Activated CD4-positive, alpha-beta T cell treated with anti-CD3 and anti-CD28 coated beads, Interleukin-2, amount 50 U/mL, for 24 hours (primary cell): Measurements from ENCODE around the gene GID4.
A peak's percentile ranks its signal among the peaks of the same experiment; 100 is the strongest.

Experiments
- DNase-seq, 2 donors: peaks; one replicate each; pipeline ENCODE4 v3.0.0-alpha.2; 2020; ENCODE audit warnings: low read depth in 1 of 2, low spot score in 1 of 2

GID4 gene

DNA sequence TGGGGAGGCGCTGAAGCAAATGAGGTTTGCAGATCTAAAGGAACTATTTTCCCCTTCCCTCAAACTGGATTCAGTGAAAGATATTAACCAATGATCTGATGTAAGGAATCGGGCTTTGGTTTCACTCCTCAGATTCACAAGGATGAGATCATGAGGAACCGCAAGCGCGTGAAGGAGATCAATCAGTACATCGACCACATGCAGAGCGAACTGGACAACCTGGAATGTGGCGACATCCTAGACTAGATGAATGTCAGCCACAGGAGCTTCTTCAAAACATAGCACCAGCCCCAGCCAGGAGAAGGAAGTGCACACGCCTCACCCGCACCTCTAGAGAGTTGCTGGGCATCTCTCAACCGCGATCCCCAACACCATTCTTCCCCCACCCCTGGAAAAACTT lies 22.8 kb upstream of the GID4 start:
- DNase-seq = no peak

GRCh38 chr17:18017958-18018357 lies 21.2 kb upstream of the GID4 start:
- no peak for DNase-seq

DNA sequence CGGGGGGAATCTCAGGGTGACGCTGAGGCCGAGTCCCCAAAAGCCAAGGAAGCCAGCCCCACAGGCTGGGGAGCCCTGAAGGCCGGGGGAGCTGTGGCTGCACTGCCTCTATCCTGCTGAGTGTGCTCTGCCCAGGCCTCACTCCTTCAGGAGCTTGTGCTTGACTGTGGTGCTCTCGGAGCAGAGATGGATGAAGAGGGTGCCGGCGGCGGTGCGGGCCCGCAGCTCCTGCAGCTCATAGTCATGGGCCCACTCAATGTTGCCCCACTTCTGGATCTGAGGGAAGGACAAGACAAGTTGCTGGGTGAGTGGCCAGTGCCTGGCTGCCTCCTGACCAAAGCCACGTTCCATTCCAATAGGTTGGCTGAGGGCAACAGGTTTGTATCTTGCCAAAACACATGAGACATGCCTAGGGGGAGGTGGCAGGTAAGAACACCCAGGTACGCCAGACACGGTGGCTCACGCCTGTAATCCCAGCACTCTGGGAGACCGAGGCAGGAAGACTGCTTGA lies 20.7 kb upstream of the GID4 start:
- no peak for DNase-seq

DNA sequence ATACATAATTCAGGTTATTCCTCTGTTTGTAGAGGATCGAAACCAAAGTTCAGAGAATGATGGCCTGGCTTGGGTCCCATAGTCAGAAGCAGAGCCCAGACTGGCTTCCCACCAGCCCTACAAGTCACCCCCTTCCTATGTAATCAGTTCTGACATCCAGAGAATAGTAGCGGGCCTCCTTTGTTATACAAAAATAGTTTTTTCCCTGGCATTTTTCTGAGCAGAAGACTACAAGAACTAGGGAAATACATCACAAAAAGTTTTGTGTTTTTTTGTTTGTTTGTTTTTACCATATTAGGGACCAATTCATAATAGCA lies 19.4 kb upstream of the GID4 start:
- DNase-seq = no peak

DNA sequence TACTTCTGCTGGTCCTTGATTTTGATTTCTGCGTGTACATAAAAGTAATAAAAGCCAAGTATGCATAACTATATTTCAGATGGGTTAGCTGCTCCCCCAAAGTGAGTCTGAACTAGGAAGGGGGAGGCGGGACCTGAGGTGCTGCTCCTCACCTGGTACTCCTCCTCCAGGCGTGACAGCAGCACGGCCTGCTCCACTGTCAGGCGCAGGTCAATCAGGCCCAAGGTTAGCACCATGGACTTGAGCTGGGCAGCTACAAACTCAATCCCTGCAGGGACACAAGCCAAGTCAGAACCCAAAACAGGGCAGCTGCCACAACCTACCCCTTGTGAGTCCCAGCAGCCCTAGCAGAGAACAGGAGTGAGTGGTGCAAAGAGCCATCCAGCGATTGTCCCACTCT lies 18.2 kb upstream of the GID4 start:
- DNase-seq = no peak

GRCh38 chr17:18021372-18021771 lies 17.8 kb upstream of the GID4 start:
- no peak for DNase-seq

DNA sequence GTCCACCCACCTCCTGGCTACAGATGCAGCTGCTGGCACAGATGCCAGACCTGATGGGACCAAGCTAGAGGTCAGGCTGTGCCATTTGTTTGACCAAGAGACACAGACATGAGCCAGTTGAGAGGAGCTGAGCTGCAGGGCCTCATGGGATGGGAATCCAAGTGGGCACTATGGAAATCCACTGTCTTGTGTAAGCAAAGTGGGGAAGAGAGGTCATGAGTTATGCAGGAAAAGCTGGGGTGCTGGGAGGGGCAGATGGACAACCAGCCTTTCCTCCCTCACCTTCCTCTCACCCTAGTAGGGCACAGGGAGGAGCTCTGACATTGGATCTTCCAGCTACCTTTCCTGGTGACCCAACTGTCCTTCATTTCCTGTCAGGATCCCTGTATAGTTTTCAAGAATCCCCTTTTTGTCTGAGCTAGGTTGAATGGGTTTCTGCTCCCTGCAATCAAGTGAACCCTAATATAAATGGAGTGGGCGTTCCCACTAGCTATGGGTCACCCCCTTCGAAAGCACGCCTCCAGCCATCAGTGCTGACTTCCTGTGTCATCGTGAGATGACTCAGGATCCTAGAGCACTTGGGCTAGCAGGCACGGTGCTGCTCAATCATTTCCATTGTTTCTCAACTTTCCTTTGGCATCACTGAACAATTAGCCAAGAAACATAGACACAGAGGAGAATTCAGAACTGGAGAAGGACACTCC lies 13.8 kb upstream of the GID4 start:
- DNase-seq = no peak

- no peak for DNase-seq
These were observed 13.0 kb upstream of the GID4 start for GRCh38 chr17:18025945-18026776.

- DNase-seq = no peak
These were observed 11.9 kb upstream of the GID4 start for GRCh38 chr17:18027280-18027679.

DNA sequence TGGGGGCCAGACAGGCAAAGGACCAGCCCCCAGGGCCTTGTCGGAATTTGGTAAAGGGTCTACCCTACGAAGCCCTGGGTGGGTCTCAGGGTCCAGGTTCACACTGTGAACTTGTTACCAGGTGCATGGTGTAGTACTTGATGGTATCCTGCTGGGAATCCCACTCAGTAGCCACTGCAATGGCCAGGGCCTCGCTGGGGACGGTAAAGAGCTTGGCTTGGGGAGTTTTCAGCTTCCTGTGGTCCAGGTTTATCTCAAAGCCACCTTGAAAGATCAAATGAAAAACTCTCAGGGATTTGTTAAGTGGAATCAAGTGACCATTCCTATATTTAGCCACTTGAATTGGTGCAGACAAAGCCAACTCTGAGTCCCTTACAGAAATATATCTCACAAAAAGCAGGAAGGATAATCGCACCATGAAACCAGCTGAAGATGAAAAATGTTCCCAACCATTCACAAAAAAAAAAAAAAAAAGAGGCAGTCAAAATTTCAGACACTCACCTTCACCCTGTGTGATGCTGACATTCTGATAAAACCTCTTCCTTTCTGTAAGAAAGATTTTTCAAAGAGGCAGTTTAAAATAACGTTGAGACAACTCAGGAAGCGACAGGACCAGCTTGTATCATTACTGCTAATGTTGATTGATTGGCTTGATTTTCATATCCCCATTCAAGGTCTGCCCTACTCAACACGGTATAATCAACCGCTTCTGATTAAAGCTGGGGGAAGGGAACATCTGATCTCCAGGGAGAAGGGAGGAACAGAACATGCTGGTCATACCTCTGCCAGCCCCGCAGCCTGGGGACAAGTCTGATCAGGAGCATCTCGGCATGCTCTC lies 10.9 kb upstream of the GID4 start:
- no peak for DNase-seq

GRCh38 chr17:18028952-18029540 lies 10.2 kb upstream of the GID4 start:
- no peak for DNase-seq

DNA sequence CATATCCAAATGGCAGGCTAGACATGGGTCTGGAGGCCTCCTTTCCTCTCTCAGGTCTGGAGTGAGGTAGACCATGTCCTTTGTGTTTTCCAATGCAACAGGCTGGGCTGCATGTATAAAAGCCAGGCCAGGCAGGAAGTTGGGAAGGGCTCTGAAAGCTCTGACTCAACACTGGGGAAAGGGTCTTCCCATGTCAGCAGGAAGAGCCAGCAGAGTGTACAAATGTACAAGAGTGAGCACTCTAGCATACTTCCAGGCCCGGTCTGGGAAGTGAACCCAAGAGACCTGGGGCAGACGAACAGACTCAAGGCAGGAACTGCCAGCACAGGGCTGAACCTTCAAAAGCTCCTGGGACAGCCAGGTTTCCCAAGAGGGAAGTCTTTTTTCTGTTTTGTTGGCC lies 7.3 kb upstream of the GID4 start:
- no peak for DNase-seq

DNA sequence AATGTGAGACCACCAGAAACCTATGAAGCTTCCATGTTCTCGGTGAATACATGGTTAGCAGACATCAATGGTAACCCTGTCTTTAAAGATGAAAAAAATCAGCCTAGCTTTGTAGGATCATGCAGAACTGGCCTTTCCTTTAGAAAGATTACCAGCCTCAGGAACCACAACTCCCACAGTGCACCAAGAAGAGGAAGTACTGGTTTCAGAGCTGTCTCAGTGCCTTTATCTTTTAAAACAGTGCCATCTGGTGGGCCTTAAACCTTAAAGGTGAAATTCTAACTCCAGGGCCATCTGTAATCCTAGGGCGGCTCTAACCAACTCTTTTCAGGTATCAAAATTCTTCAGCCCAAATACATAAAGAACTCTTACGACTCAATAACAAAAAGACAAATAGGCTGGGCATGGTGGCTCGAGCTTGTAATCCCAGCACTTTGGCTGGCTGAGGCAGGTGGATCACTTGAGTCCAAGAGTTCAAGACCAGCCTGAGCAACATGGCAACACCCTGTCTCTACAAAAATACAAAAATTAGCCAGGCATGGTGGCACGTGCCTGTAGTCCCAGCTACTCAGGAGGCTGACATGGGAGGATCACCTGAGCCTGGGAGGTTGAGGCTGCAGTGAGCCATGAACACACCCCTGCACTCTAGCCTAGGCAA lies 5.6 kb upstream of the GID4 start:
- DNase-seq = peak in 1 of 2 donors; percentile 63

DNA sequence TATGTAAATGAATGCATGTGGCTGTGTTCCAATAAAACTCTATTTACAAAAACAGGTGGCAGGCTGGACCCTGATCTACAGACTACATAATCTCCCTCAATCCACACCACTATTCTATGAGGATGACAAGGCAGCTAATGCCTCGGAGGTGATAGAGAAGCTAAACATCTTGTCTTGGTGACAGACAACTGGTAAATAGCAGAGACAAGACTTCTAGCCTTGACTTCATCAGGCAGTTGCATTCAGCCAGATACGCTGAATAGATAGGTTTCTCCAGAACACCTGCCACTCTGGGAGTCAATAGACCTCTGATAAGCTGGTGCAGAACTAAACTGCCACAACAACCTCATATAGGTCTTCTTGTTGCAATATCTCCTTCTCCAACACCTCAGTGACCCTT lies 3.5 kb upstream of the GID4 start:
- no peak for DNase-seq

GRCh38 chr17:18037486-18037885 lies 1.7 kb upstream of the GID4 start:
- DNase-seq = no peak

GRCh38 chr17:18038149-18038850 lies 908 bp upstream of the GID4 start:
- peak; percentile 19 to 39 for DNase-seq

DNA sequence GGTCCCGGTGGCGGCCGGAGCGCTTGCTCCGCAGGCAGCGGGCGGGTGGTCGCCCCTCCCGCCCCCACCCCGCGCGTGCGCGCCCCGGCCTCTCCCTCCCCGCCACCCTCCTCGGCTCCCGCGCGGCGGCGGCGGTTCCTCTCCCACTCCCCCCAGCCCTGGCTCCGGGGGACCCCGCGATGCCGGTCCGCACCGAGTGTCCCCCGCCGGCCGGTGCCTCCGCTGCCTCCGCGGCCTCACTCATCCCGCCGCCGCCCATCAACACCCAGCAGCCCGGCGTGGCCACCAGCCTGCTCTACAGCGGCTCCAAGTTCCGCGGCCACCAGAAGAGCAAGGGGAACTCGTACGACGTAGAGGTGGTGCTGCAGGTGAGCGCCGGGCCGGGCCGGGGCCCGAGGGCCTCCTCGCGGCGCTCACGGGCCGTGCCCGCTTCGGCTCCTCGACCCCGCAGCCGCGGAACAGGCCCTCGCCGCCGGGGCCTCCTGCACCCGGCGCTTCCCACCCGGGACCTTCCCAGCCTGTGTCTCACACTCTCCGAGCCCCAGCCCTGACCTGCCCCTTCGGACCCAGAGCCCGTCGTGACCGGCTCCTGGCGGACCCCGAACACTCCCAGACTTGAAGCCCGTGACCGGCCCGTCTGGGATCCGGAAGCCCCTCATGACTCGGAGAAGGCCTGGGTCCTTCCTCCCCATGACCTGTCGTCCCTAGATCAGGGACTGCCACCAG lies 490 bp downstream of the GID4 start:
- DNase-seq = no peak

DNA sequence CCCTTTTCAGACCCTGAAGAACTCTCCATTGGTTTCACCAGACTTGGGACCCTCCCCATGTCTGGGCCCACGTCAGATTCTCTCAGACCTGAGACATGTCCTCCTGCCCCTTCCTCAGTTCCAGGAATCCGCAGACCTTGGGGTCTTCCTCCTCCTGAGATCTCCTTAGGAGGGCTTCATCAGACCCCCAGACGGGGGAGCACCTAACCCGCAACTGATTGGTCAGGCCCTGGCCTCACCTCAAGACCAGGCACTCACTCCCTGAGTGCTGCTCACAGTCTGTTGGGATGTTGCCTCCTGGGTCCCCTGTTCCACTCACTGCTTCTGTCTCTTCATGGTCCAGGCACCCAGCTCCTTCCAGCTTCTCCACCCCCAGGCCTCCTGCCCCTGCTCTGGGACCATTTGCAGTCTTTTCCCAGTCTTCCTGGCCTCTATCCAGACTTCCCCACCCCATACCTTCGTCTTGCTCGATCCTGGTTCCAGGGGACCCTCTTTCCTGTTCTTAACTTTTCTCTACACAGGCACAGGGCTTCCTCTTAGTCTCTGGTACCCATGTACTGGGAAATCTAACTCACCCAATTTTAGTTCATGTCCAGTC lies 1.2 kb downstream of the GID4 start:
- no peak for DNase-seq

GRCh38 chr17:18041776-18042175 lies 2.6 kb downstream of the GID4 start:
- DNase-seq = no peak
